PC-3 (cell line): ENCODE results near the gene LIPC.

Experiments used
- EZH2 ChIP-seq: fragments of 300-600 bp; sonication (generic); IDR thresholded peaks from one replicate; pipeline ENCODE4 v1.6.1; 2017; ENCODE audit warnings: antibody characterized with exemption, mild to moderate bottlenecking, low read length; ENCODE audit not compliant: unreplicated experiment
- EZH2phosphoT487 ChIP-seq: fragments of 300-600 bp; sonication (generic); IDR thresholded peaks from 2 replicates; pipeline ENCODE4 v1.6.1; 2018; ENCODE audit warnings: mild to moderate bottlenecking, antibody characterized with exemption, low read length, borderline replicate concordance
- TF ChIP-seq, protein P1 (sequence below): fragments of 300-600 bp; sonication (generic); conservative IDR thresholded peaks from 2 replicates; pipeline ENCODE4 v1.5.1; 2017; ENCODE audit warnings: antibody characterized with exemption, low read depth, mild to moderate bottlenecking, low read length

DNA sequence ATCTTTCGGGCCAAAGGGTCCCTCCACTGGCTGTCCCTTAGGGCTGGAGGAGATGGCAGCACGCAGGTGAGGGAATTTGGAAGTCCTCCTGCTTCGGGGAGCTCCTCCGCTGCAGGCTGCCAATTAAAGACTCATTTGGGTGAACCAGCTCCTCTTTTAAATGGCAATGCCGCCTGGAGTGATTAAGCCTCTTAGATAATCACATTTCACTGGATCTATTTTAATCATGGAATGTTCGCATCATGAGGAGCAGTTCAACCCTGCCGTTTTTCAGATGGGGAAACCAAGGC, 117.9 kb downstream of the LIPC start:
- no peak for TF ChIP-seq EZH2
- TF ChIP-seq, protein P1, sequence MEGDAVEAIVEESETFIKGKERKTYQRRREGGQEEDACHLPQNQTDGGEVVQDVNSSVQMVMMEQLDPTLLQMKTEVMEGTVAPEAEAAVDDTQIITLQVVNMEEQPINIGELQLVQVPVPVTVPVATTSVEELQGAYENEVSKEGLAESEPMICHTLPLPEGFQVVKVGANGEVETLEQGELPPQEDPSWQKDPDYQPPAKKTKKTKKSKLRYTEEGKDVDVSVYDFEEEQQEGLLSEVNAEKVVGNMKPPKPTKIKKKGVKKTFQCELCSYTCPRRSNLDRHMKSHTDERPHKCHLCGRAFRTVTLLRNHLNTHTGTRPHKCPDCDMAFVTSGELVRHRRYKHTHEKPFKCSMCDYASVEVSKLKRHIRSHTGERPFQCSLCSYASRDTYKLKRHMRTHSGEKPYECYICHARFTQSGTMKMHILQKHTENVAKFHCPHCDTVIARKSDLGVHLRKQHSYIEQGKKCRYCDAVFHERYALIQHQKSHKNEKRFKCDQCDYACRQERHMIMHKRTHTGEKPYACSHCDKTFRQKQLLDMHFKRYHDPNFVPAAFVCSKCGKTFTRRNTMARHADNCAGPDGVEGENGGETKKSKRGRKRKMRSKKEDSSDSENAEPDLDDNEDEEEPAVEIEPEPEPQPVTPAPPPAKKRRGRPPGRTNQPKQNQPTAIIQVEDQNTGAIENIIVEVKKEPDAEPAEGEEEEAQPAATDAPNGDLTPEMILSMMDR, result no peak
- TF ChIP-seq EZH2phosphoT487, result no peak
